MM.1S (cell line): Measurements from ENCODE around the gene SPHK1.

Experiments
- CTCF ChIP-seq: fragments of 300-600 bp; sonication (generic); IDR thresholded peaks from 2 replicates; pipeline ENCODE4 v1.5.1; 2016; ENCODE audit warnings: antibody characterized with exemption, low read length, mixed read lengths
- EZH2 ChIP-seq: fragments of 300-600 bp; sonication (generic); optimal IDR thresholded peaks from 2 replicates; pipeline ENCODE3; 2017; ENCODE audit warnings: low read depth, mild to moderate bottlenecking, antibody characterized with exemption, low read length, mixed read lengths

GRCh38 chr17:76414334-76415295, 30.2 kb downstream of the SPHK1 start:
- no peak for TF ChIP-seq CTCF
- no peak for TF ChIP-seq EZH2
